ENCODE results near the gene RAET1E.
"Not testable (repeated sequence)": the region's sequence is repeated elsewhere in the genome, so short reads cannot be mapped to it uniquely, and the experiment has no call there.

RAET1E gene, protein sequence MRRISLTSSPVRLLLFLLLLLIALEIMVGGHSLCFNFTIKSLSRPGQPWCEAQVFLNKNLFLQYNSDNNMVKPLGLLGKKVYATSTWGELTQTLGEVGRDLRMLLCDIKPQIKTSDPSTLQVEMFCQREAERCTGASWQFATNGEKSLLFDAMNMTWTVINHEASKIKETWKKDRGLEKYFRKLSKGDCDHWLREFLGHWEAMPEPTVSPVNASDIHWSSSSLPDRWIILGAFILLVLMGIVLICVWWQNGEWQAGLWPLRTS

DNA sequence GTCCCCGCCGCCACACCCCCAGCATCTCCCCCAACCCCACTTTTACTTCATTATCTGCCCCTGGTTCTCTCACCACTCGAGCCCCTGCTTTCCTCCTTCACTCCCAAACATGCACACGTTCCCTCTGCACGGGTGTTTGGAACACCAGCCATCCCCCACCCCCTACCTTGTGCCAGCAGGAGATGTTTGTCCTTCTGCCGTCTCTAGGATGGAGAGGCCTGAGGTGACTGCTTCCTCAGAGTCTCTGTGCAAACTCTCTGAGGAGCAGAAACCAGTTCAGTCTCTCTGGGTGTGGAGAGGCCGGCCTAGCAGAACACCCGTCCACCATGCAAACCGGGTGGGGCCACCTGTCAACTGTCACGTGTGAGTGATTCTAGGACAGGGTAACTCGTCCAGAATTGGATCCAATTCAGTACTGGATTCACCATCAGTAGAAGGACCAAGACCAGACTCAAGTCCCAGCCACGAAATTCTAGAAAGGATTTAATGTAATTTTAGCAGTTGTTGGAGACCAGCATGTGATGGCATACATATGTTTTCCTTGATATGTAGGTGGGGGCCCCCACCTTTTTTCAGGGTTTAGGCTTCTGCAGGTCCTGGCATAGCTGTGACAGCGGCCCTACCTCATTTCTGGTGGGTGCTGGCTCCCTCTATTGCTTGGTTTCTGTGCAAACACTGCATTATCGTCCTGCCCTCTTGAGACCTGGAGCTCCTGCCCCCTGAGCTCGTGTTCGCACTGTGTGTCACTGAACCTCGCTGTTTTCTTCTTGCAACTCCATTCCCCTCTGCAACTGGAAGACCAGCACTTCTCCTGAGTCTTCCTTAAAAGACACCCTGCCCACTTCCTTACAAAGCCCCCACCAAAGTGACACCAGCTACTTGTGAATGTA is at the start of gene RAET1E:
TSS of gene RAET1E (minus strand) at position 259 of the 890 bp plus-strand sequence. CDS start 7,212 bp downstream, outside the sequence.
- DNase-seq (ENCODE audit: low read depth, low spot score), result no peak

DNA sequence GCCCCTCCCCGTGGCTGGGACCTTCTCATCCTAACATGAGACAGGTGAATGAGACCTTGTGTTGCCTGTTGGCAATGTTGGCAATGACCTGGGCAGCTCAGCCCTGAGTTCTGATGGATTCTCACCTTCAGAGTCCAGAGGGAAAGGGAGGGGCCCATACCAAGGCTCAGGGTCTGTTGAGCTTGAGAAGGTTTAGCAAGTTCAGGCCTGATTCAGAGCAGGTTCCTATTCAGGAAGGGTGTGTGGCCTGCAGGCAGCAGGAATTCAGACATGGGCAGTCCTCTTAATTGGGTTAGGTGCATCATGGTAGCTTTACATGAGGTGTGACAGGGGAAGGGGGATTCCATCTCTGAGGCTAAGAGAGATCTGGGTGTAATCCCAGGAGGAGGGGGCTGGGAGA is 49.6 kb upstream of the RAET1E start:
- not testable (repeated sequence) for DNase-seq (ENCODE audit: low read depth, low spot score)

DNA sequence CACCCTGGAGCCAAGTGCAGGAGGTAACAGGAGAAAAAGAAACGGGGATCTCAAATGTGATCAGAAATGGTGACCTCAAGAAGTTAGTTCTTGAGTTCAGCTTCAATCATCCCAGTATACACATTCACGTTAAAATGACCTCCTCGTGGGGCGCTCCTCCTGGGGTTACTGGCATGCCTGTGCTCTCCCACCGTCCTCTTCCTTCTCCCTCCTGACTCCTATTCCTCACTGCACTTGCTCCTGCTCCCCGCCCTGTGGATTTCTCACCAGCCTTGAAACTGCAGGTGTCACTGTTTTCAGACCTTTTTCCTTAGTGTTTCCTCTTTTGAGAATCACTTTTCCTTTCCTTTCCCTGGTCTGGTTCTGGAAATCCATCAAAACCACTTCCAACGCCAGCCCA is 48.7 kb upstream of the RAET1E start:
- DNase-seq (ENCODE audit: low read depth, low spot score), result not testable (repeated sequence)

- DNase-seq (ENCODE audit: low read depth, low spot score), result not testable (repeated sequence)
These were observed 47.4 kb upstream of the RAET1E start for GRCh38 chr6:149945276-149945675.

DNA sequence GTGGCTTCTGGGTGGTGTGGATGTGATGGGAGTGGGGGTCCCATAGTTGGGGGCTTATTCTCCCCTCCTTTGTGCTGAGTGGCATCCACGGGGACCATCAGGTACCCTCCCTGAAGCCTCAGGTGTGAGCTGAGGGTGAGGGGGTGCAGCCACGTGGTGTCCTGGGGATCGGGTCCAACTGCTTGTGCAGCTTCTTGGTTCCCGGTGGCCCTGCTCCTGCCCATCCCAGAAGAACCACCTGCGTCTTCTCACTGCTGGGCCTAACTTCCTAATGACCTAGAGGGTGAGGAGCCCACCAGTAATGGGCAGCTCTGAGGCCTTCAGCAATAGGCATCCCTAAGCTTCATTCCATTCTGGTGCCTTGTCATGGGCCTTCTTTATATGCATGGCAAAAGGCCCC is 45.4 kb upstream of the RAET1E start:
- DNase-seq (ENCODE audit: low read depth, low spot score), result not testable (repeated sequence)

GRCh38 chr6:149942461-149942829 is 44.5 kb upstream of the RAET1E start:
- no peak for DNase-seq (ENCODE audit: low read depth, low spot score)

GRCh38 chr6:149941583-149942460 is 43.9 kb upstream of the RAET1E start, which contains the start of gene ULBP2:
TSS of gene ULBP2 (plus strand) at chr6:149942014. CDS start at chr6:149942073, 59 bp downstream.
- no peak for DNase-seq (ENCODE audit: low read depth, low spot score)

DNA sequence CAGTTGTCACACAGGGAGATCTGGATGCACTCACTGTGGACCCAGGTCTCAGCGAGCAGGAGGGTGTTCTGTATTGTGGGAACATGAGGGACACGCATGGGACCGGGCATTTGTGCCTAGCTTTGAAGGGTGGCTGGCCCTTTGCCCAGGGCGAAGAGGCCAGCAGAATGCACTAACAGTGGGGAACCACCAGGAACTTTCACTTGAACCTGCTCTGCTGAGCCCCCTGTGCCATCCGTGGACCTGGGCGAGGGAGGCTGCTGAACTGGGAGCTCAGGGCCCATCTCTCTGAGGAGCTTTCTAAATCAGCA is 42.7 kb upstream of the RAET1E start:
- DNase-seq (ENCODE audit: low read depth, low spot score), result no peak

GRCh38 chr6:149939909-149940671 is 42.2 kb upstream of the RAET1E start:
- no peak for DNase-seq (ENCODE audit: low read depth, low spot score)

- no peak for DNase-seq (ENCODE audit: low read depth, low spot score)
These were observed 41.4 kb upstream of the RAET1E start for GRCh38 chr6:149939356-149939648.

- no peak for DNase-seq (ENCODE audit: low read depth, low spot score)
These were observed 40.9 kb upstream of the RAET1E start for GRCh38 chr6:149938571-149939355.

GRCh38 chr6:149938013-149938570 is 40.2 kb upstream of the RAET1E start:
- not testable (repeated sequence) for DNase-seq (ENCODE audit: low read depth, low spot score)

GRCh38 chr6:149936743-149937142 is 38.8 kb upstream of the RAET1E start:
- no peak for DNase-seq (ENCODE audit: low read depth, low spot score)

- no peak for DNase-seq (ENCODE audit: low read depth, low spot score)
These were observed 37.8 kb upstream of the RAET1E start for GRCh38 chr6:149935668-149936067.

- no peak for DNase-seq (ENCODE audit: low read depth, low spot score)
These were observed 37.3 kb upstream of the RAET1E start for GRCh38 chr6:149935246-149935645.

DNA sequence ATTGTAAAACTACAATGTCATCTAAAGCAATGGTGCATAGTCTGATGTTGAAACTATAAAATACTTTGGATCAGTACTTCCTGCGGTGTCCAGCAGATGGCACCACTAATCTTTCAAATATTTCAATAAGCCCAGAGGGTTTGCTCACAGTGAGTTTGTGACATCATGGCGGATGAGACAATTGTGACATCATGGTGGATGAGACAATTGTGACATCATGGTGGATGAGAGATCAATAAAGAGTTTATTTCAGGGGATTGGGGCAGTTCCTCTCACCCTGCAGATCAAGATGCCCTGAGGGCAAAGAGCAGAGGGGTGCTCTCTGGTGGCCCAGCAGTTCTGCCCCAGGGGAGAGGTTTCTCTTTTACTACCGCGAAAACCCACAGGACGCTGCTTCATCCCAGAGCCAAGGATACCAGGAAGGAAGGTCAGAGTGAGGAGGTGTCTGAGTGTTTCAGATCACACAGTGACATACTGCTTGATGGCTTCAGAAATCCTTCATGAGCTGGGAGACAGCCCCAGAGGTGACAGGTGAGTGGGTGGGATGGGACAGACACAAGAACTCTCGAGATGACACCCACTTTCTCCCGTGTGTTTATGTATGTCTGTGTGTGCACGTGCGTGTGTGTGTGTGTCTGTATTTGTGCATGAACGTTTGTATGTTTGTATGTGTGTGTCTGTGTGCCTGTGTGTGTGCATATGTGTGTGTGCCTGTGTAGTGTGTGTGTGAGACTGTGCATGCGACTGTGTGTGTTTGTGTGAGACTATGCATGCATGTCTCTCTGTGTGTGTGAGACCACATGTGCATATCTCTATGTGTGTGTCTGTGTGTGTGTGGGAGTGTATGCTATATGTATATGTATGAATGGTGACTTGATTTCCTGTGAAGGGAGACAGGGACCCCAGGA is 36.6 kb upstream of the RAET1E start:
- DNase-seq (ENCODE audit: low read depth, low spot score), result no peak

- DNase-seq (ENCODE audit: low read depth, low spot score), result no peak
These were observed 35.5 kb upstream of the RAET1E start for GRCh38 chr6:149933461-149933860.

GRCh38 chr6:149933036-149933435 is 35.1 kb upstream of the RAET1E start:
- no peak for DNase-seq (ENCODE audit: low read depth, low spot score)

DNA sequence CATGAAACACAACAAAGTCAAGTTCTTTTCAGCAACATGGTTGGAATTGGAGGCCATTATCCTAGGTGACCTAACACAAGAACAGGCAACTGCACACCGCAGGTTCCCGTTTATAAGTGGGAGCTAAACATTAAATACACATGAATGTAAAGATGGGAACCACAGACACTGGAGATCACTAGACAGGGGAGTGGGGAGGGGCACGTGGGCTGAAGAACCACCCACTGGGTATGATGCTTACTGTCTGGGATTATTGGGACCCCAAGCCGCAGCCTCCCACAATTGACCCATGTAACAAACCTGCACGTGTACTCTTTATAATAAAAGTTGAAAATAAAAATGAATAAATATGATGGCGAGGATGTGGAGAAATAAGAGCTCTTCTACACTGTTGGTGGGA is 33.6 kb upstream of the RAET1E start:
- no peak for DNase-seq (ENCODE audit: low read depth, low spot score)

Measured in iPS DF 19.7 (cell line).